SU-DHL-6 (cell line): Measurements from ENCODE around the gene SLC25A13.
A peak's percentile ranks its signal among the peaks of the same experiment; 100 is the strongest.
"Not testable (repeated sequence)": the region's sequence is repeated elsewhere in the genome, so short reads cannot be mapped to it uniquely, and the experiment has no call there.

Experiments used
- H2AFZ ChIP-seq: fragments of 200-600 bp; sonication (generic); 2 replicates; pipeline ENCODE4 v1.6.1; 2014; ENCODE audit warnings: low read depth, mild to moderate bottlenecking, moderate library complexity, mixed read lengths, antibody characterized with exemption, low read length; ENCODE audit not compliant: severe bottlenecking
- H3F3A ChIP-seq: fragments of 200-600 bp; shearing (Covaris generic); 2 replicates; pipeline ENCODE4 v1.6.0; 2016; ENCODE audit warnings: antibody characterized with exemption, mild to moderate bottlenecking; ENCODE audit not compliant: insufficient read depth
- H3K27ac ChIP-seq: fragments of 200-600 bp; sonication (generic); 2 replicates; pipeline ENCODE4 v1.5.1; 2016; ENCODE audit warnings: low read depth, mild to moderate bottlenecking, low read length, moderate library complexity, mixed read lengths
- H3K27me3 ChIP-seq: fragments of 200-600 bp; sonication (generic), shearing (Covaris generic); 2 replicates; pipeline ENCODE4 v1.6.0; 2014; ENCODE audit warnings: mild to moderate bottlenecking, low read length
- H3K36me3 ChIP-seq: fragments of 200-600 bp; sonication (generic); 2 replicates; pipeline ENCODE4 v1.6.1; 2014; ENCODE audit warnings: mild to moderate bottlenecking, low read length, mixed read lengths
- H3K4me2 ChIP-seq: fragments of 300-600, 200-600 bp; shearing (Covaris generic), sonication (generic); 2 replicates; pipeline ENCODE4 v1.6.0; 2014; ENCODE audit warnings: low read length, low read depth, mild to moderate bottlenecking; ENCODE audit not compliant: poor library complexity, severe bottlenecking
- H3K4me3 ChIP-seq: fragments of 200-600 bp; sonication (generic); 2 replicates; pipeline ENCODE4 v1.5.1; 2014; ENCODE audit warnings: antibody characterized with exemption, low read length, mild to moderate bottlenecking, mixed read lengths; ENCODE audit not compliant: insufficient read depth, poor library complexity, severe bottlenecking
- H3K79me2 ChIP-seq: fragments of 200-600 bp; sonication (generic); 2 replicates; pipeline ENCODE4 v1.6.1; 2014; ENCODE audit warnings: mild to moderate bottlenecking, low read length, moderate library complexity; ENCODE audit not compliant: insufficient read depth
- H3K9ac ChIP-seq: fragments of 200-600 bp; sonication (generic); 2 replicates; pipeline ENCODE4 v1.7.0; 2014; ENCODE audit warnings: mild to moderate bottlenecking, low read length
- H3K9me2 ChIP-seq: fragments of 200-600 bp; sonication (generic); replicated peaks from 2 replicates; pipeline ENCODE4 v1.6.1; 2014; ENCODE audit warnings: low read length; ENCODE audit not compliant: insufficient read depth
- H3K9me3 ChIP-seq: fragments of 200-600 bp; sonication (generic); 2 replicates; pipeline ENCODE4 v1.6.1; 2014; ENCODE audit warnings: low read length, mixed read lengths; ENCODE audit not compliant: insufficient read depth
- H4K20me1 ChIP-seq: fragments of 200-600 bp; sonication (generic); 2 replicates; pipeline ENCODE4 v1.6.1; 2014; ENCODE audit warnings: low read depth, mild to moderate bottlenecking, antibody characterized with exemption, low read length, moderate library complexity, mixed read lengths
- CTCF ChIP-seq: fragments of 200-600 bp; sonication (generic); IDR thresholded peaks from one replicate; pipeline ENCODE4 v1.5.1; 2017; ENCODE audit warnings: antibody characterized with exemption, mild to moderate bottlenecking, low read length, moderate library complexity; ENCODE audit not compliant: insufficient read depth, poor library complexity, severe bottlenecking
- EZH2phosphoT487 ChIP-seq: fragments of 200-600 bp; sonication (generic), shearing (Covaris generic); conservative IDR thresholded peaks from 2 replicates; pipeline ENCODE4 v1.6.1; 2018; ENCODE audit warnings: mild to moderate bottlenecking, antibody characterized with exemption, low read length, moderate library complexity, mixed read lengths

Gene SLC25A13

GRCh38 chr7:96321658-96322372 is at the start of gene SLC25A13:
Gene SLC25A13, minus strand, starts transcription at chr7:96322098. Its CDS starts 142 bp downstream, at chr7:96321956.
- no peaks in the 10 kb centered on the region for H3K36me3 ChIP-seq
- H3F3A ChIP-seq, result peaks cover 10% of the 10 kb centered on the region
- no peaks in the 10 kb centered on the region for H3K9me3 ChIP-seq
- H4K20me1 ChIP-seq, result no peaks in the 10 kb centered on the region
- H3K27me3 ChIP-seq, result no peaks in the 10 kb centered on the region
- TF ChIP-seq EZH2phosphoT487 (no peak), CTCF (no peak)
- peak within 1 kb of the TSS; percentile 80 for H3K4me2 ChIP-seq
- H3K9me2 ChIP-seq, result no peaks in the 10 kb centered on the region
- peak within 1 kb of the TSS; percentile 99 for H2AFZ ChIP-seq
- H3K4me3 ChIP-seq, result peak within 1 kb of the TSS; percentile 65
- peaks cover 42% of the 10 kb centered on the region for H3K79me2 ChIP-seq
- H3K27ac ChIP-seq, result peak within 1 kb of the TSS; percentile 66
- H3K9ac ChIP-seq, result peak within 1 kb of the TSS; percentile 79

DNA sequence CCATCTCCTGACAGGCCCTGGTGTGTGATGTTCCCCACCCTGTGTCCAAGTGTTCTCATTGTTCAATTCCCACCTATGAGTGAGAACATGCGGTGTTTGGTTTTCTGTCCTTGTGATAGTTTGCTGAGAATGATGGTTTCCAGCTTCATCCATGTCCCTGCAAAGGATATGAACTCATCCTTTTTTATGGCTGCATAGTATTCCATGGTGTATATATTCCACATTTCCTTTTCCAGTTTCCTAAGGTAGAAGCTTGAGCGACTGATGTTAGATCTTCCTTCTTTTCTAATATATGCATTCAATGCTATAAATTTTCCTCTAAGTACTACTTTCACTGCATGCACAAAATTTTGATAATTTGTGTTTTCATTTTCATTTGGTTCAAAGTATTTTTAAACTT is 44.0 kb upstream of the SLC25A13 start:
- H3K4me2 ChIP-seq, H4K20me1 ChIP-seq, H3K27me3 ChIP-seq, H3K9me3 ChIP-seq, H3F3A ChIP-seq, H3K9me2 ChIP-seq, H2AFZ ChIP-seq, H3K36me3 ChIP-seq, H3K9ac ChIP-seq, H3K4me3 ChIP-seq, H3K79me2 ChIP-seq, H3K27ac ChIP-seq: not testable (repeated sequence)

- no peak overlapping the region for H3K9ac ChIP-seq
- H3K79me2 ChIP-seq, result no peaks in the 10 kb centered on the region
- no peak overlapping the region for H3K27ac ChIP-seq
- H3K9me2 ChIP-seq, result no peaks in the 10 kb centered on the region
- no peak overlapping the region for H2AFZ ChIP-seq
- H3F3A ChIP-seq, result no peaks in the 10 kb centered on the region
- H4K20me1 ChIP-seq, result no peaks in the 10 kb centered on the region
- H3K4me3 ChIP-seq, result no peak overlapping the region
- H3K36me3 ChIP-seq, result no peaks in the 10 kb centered on the region; the same call in 1 of the 2 replicates
- H3K27me3 ChIP-seq, result peaks cover under 1% of the 10 kb centered on the region; the same call in 1 of the 2 replicates
- H3K9me3 ChIP-seq, result no peaks in the 10 kb centered on the region
- no peak overlapping the region for H3K4me2 ChIP-seq
- no peak for TF ChIP-seq EZH2phosphoT487
- no peak for TF ChIP-seq CTCF
Observed at GRCh38 chr7:96361116-96361857, 39.4 kb upstream of the SLC25A13 start.

- Histone ChIP-seq H3K4me2 (no peak overlapping the region), H2AFZ (no peak overlapping the region), H4K20me1 (no peaks in the 10 kb centered on the region), H3K9me2 (no peaks in the 10 kb centered on the region), H3K9ac (no peak overlapping the region), H3F3A (no peaks in the 10 kb centered on the region), H3K27ac (no peak overlapping the region), H3K9me3 (no peaks in the 10 kb centered on the region), H3K79me2 (no peaks in the 10 kb centered on the region), H3K36me3 (no peaks in the 10 kb centered on the region), H3K4me3 (no peak overlapping the region), H3K27me3 (no peaks in the 10 kb centered on the region)
- TF ChIP-seq EZH2phosphoT487 (no peak), CTCF (no peak)
Observed at GRCh38 chr7:96359876-96360275, 38.0 kb upstream of the SLC25A13 start.

DNA sequence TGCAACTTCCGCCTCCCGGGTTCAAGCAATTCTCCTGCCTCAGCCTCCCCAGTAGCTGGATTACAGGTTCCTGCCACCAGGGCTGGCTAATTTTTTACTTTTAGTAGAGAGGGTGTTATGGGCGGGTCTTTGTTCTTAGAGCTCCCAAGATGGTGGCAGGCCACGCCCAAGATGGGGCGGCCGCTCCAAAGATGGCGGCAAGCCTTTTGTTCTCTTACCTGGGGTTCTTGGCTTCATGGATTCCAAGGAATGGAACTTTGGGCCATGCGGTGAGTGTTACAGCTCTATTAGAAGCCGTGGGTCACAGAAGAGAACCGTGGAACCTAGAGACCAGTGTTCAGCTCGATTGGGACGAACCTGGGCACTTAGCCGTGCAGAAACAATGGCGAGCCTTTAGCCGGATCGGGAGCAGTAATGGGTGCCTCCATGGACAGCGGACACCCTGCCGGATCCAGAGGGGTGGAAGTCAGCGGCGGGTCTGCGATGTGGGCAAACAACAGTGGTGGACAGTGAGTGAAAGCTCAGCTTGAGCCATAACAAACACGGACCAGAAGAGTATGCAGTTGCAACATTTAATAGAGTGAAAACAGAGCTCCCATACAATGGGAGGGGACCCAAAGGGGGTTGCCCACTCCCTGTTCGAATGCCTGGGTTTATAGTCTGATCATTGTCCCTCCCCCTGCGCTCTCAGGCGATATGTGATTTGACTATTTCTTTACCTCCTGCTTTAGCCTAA is 36.5 kb upstream of the SLC25A13 start:
- not testable (repeated sequence) for H3K27ac ChIP-seq, H3K9me2 ChIP-seq, H4K20me1 ChIP-seq, H3K9me3 ChIP-seq, H3K36me3 ChIP-seq, H3K4me3 ChIP-seq, H3F3A ChIP-seq, H3K9ac ChIP-seq, H3K79me2 ChIP-seq, H3K27me3 ChIP-seq, H3K4me2 ChIP-seq, H2AFZ ChIP-seq
